Measurements from ENCODE around the gene GOSR2. TPM values are rescaled to one million over a fixed set of nuclear protein-coding genes. Genes with fewer than 3 reads are reported as not detected.

The GOSR2 gene
- total and polyA plus RNA-seq, 2 of the 13 experiments (the other 11 are each of a cell fraction or from before 2014, with no cell fraction given), result 61.5 to 63.9 TPM

DNA sequence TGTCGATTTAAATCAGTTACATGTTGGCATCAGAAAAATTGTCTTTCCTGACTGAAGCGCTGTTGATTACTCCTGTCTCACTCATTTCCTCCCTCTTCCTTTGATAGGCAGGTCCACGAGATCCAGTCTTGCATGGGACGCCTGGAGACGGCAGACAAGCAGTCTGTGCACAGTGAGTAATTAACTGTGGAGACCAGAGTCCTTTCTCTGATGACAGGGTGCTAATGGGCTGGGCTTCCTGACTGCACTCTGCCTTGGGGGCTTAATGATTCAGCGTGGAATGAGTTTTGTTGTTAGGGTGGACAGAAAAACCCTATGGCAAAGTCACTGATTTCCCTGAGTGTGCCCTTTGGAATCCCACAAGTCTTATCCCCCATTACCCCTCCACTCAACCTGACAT, 6.5 kb downstream of the GOSR2 start (continued):
- TF ChIP-seq SP140L (CRISPR knock-in tag; IDR thresholded peaks at IDR 0.05; ENCODE audit: borderline replicate concordance), result no peak
- TF ChIP-seq ZNF451 (CRISPR knock-in tag; IDR thresholded peaks at IDR 0.05), result no peak
- TF ChIP-seq, protein P1, sequence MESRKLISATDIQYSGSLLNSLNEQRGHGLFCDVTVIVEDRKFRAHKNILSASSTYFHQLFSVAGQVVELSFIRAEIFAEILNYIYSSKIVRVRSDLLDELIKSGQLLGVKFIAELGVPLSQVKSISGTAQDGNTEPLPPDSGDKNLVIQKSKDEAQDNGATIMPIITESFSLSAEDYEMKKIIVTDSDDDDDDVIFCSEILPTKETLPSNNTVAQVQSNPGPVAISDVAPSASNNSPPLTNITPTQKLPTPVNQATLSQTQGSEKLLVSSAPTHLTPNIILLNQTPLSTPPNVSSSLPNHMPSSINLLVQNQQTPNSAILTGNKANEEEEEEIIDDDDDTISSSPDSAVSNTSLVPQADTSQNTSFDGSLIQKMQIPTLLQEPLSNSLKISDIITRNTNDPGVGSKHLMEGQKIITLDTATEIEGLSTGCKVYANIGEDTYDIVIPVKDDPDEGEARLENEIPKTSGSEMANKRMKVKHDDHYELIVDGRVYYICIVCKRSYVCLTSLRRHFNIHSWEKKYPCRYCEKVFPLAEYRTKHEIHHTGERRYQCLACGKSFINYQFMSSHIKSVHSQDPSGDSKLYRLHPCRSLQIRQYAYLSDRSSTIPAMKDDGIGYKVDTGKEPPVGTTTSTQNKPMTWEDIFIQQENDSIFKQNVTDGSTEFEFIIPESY (CRISPR knock-in tag; IDR thresholded peaks at IDR 0.05), result no peak
- TF ChIP-seq ZSCAN20 (CRISPR knock-in tag; IDR thresholded peaks at IDR 0.05; ENCODE audit: borderline replicate concordance), result no peak
- TF ChIP-seq GATAD1 (CRISPR knock-in tag; IDR thresholded peaks at IDR 0.05), result no peak
- TF ChIP-seq HOXA5 (CRISPR knock-in tag; IDR thresholded peaks at IDR 0.05), result no peak
- TF ChIP-seq SETDB1 (CRISPR knock-in tag; IDR thresholded peaks at IDR 0.05; ENCODE audit: borderline replicate concordance), result no peak
- TF ChIP-seq, protein P2, sequence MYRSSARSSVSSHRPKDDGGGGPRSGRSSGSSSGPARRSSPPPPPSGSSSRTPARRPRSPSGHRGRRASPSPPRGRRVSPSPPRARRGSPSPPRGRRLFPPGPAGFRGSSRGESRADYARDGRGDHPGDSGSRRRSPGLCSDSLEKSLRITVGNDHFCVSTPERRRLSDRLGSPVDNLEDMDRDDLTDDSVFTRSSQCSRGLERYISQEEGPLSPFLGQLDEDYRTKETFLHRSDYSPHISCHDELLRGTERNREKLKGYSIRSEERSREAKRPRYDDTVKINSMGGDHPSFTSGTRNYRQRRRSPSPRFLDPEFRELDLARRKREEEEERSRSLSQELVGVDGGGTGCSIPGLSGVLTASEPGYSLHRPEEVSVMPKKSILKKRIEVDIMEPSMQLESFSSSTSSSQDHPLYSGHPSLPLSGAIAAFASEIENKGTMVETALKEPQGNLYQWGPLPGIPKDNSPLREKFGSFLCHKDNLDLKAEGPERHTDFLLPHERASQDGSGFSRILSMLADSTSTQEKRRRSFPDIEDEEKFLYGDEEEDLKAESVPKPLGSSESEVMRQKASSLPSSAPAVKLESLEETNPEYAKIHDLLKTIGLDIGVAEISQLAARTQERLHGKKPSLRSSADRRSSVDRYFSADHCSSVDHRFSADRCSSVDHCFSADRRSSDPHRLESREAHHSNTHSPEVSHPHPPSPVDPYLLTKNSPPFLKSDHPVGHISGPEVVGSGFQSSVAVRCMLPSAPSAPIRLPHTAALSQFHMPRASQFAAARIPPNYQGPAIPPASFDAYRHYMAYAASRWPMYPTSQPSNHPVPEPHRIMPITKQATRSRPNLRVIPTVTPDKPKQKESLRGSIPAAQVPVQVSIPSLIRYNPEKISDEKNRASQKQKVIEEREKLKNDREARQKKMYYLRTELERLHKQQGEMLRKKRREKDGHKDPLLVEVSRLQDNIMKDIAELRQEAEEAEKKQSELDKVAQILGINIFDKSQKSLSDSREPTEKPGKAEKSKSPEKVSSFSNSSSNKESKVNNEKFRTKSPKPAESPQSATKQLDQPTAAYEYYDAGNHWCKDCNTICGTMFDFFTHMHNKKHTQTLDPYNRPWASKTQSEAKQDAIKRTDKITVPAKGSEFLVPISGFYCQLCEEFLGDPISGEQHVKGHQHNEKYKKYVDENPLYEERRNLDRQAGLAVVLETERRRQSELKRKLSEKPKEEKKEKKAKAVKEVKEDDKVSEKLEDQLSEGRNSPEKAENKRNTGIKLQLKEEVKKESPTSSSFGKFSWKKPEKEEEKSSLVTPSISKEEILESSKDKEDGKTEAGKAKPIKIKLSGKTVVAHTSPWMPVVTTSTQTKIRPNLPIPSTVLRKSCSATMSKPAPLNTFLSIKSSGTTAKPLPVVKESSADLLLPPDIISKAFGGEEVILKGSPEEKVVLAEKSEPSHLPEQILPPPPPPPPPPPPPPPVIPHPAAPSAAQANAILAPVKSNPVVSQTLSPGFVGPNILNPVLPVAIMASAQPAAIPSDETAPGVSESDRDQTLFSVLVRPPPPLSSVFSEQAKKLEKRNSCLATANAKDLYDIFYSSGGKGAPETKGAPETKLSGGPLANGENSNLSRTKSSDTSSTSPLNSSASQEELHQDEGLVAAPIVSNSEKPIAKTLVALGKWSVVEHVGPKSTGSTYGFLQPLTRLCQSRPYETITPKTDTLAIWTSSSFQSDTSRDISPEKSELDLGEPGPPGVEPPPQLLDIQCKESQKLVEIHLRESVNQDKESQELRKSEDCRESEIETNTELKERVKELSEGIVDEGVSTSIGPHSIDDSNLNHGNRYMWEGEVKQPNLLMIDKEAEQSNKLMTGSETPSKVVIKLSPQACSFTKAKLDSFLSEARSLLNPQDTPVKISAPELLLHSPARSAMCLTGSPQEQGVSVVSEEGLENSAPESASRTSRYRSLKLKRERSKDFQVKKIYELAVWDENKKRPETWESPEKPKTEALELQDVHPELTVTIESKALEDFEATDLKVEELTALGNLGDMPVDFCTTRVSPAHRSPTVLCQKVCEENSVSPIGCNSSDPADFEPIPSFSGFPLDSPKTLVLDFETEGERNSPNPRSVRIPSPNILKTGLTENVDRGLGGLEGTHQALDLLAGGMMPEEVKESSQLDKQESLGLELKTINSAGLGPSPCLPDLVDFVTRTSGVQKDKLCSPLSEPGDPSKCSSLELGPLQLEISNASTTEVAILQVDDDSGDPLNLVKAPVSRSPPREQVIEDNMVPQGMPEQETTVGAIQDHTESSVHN (CRISPR knock-in tag; IDR thresholded peaks at IDR 0.05), result no peak

Measured in HepG2 (cell line).